Cerebellar cortex (tissue), 1 donor: ENCODE results near the gene MAPKAPK5.
"Not testable (repeated sequence)": the region's sequence is repeated elsewhere in the genome, so short reads cannot be mapped to it uniquely, and the experiment has no call there.

ENCODE experiments used
- DNase-seq: peaks from one replicate; pipeline ENCODE4 v3.0.0-alpha.2; 2015; ENCODE audit warnings: low spot score

MAPKAPK5 gene

DNA sequence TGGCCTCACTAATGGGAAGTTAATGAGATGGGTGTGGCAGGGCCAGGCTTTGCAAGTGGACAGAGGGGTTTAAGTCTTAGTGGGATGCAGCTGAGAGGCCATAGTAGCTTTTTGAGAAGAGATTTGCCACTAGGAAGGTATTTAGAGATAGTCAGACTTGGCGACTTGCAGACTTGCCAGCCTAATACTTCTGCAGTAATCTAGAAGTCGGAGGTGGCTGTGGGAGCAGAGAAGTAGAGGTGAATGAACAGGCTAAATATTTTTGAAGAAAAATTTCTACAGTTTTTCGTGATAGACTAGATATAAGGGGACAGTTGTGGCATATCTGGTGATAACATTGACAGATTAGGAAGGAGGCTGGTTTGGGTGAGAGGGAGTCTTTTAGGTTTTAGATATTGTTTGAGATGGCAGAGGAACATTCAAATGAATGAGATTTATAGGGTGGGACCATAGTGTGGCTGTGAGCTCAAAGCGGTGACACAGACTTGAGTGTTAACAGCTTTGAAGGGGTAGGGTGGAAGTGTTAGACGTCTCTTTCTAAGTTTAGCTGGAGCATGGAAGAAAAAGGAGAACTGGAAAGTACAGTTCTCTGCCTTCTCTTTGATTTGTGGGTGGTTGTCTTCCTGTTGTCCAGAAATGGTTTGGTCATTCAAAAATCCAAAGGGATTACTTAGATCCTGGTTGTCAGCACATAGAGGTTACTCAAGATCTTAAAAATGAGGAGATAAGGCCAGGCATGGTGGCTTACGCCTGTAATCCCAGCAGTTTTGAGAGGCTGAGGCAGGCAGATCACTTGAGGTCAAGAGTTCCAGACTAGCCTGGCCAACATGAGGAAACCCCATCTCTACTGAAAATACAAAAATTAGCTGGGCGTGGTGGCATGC, 44.9 kb downstream of the MAPKAPK5 start:
- no peak for DNase-seq

DNA sequence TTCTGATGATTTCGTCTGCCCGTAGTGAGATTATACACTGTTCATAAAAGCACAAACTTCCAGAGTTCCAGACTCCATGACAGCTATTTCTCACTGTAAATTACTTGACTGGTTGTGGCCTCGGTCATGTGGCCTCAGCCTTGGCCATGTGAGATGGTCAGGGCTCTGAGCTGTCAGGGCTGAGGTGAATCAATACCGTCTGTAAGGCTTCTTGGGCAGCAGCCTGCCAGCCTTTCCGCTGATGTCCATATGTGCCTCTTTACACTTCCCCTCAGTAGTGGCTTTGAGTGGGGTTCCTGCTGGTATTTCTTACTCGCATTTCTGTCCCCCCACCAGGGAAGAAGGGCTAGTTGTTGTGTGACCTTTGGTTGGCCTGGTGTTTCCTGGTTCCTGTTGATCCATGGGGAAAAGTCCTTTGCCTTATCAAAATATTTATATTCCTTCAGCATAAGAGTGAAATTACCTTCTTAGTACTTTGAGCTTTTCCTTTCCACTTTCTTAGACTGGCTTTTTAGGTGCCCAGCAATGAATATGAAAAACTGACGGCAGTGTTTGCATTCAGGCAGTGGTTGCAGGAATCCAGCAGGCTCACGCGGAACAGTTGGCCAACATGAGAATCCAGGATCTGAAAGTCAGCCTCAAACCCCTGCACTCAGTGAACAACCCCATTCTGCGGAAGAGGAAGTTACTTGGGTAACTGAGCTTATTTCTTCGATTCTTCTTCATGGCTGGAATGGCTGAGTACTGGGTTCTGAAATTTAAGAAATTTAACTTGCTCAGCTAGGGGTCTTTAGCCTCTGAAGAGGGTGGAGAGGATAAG, 46.1 kb downstream of the MAPKAPK5 start:
- no peak for DNase-seq

DNA sequence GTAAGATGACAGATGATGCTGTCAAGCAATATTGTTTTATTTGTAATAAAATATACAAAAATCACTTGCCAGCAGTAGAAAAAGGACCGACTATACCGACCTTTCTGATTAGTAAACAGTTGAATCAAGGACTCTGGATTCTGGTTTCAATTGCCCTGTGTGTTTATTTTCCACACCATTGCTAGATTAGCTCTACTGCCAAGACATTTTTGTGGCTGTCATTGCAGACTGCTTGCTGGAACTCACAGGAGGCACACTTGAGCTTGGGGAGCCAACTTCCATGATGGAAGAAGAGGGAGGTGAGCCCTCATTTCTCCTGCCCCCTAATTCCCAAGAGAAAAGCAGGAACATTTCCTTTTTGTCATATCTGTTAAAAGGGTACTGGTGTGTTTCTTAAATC, 51.3 kb downstream of the MAPKAPK5 start:
- no peak for DNase-seq

DNA sequence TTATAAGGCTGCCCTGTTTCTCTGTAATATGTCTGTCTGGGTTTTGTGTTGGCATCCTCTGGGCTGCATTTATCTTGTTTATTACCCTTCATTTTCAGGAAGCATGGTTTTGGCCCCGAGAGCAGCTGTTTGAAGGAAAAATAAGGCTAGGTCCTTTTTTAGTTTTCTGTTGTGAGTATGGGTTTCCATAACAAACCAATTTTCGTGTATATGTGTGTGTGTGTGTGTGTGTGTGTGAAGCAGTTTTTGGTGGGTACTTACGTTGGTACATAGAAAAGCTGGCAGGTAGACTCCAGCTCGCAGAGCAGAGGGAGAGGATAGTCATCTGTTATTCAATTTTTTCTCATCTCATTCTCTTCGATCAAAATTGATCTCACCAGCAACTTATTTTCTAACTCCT, 52.5 kb downstream of the MAPKAPK5 start:
- no peak for DNase-seq

DNA sequence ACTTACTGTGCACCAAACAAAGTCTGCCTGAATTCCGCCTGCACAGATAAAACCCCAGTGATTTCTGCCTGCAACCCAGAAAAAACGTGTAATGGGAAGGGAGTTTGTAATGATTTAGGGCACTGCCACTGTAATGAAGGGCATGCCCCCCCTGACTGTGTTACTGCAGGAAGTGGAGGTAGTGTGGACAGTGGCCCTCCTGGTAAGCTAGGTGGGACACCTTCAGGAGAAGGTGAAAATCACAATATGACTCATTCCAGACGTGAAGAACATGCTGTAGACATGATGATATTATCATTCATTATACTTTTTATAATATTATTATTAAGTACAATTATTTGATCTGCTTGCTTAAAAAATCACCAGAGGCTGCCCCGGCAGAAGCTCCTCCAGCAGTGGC, 59.2 kb downstream of the MAPKAPK5 start:
- DNase-seq: no peak

GRCh38 chr12:111904446-111904975, 62.5 kb downstream of the MAPKAPK5 start:
- no peak for DNase-seq

- DNase-seq: no peak
Measured at GRCh38 chr12:111905502-111905901, 63.5 kb downstream of the MAPKAPK5 start.

GRCh38 chr12:111907740-111908139, 65.7 kb downstream of the MAPKAPK5 start:
- DNase-seq: no peak

DNA sequence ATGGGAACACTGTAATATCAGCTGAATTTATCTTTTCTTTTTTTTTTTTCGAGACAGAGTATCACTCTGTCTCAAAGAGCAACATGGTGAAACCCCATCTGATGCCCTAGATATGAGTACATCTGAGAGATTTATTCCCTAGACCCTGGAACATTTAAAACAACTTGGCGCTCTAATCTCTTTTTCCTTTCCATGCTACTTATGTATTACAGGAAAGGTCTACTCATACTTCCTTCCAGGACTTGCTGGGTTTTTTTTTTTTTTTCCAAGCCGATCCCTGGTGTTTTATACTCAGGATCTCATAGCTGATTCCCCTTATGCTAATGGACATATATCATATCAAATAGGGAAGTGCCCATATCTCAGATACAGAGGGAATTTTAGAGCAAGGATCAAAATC, 83.1 kb downstream of the MAPKAPK5 start:
- DNase-seq: no peak

DNA sequence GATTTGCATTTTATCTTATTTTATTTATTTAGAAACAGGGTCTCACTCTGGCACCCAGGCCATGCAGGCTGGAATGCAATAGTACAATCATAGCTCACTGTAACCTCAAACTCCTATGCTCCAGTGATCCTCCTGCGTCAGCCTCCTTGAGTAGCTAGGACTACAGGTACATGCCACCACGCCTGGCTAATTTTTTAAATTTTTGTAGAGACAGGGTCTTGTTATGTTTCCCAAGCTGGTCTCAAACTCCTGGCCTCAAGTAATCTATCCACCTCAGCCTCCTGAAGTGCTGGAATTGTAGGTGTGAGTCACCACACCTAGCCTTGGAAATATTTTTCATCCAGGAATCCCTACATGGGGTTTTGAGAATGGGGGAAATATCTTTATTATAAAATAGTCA, 84.6 kb downstream of the MAPKAPK5 start:
- no peak for DNase-seq

GRCh38 chr12:111927346-111927745, 85.3 kb downstream of the MAPKAPK5 start:
- DNase-seq: no peak

GRCh38 chr12:111932241-111932640, 90.2 kb downstream of the MAPKAPK5 start:
- DNase-seq: no peak

DNA sequence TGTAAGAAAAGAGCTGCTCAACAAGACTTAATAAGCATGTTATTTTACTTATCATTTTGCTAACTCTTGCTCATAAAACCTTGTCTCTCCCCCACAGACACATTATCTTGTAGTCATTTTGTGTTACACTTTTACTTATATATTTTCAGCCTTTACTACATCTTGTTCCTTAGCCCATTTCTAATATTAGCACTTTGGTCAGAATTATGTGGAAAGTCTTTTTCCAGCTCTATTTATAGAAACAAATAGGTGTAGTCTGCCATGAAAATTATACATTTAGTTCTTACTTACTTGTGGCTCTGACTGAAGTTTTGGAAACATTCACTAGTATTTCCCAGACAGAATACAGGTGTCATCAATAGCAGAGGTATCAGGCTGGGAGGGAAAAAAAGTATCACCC, 94.8 kb downstream of the MAPKAPK5 start:
- DNase-seq: no peak

DNA sequence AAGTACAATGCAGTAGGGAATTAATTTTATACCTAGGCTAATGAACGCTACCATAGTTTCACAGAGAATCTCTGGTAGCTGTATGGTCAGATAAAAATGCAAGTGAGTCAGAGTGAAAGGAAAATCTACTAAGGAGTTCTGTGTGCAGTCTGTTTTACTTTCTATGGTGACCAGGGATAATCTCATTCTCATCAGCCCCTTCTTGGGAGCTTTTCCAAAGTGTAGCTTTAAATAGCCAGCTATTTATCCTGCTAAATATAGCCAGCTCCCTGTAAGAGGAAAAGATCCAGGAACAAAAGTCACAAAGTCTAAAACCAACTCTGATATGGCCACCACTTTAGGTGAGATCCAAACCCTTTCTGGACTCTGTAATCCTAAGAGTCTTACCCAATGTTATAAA, 95.4 kb downstream of the MAPKAPK5 start:
- DNase-seq: no peak

- DNase-seq: no peak
Measured at GRCh38 chr12:111942557-111942956, 100.5 kb downstream of the MAPKAPK5 start.

- DNase-seq: no peak
Measured at GRCh38 chr12:111943929-111944328, 101.9 kb downstream of the MAPKAPK5 start.

DNA sequence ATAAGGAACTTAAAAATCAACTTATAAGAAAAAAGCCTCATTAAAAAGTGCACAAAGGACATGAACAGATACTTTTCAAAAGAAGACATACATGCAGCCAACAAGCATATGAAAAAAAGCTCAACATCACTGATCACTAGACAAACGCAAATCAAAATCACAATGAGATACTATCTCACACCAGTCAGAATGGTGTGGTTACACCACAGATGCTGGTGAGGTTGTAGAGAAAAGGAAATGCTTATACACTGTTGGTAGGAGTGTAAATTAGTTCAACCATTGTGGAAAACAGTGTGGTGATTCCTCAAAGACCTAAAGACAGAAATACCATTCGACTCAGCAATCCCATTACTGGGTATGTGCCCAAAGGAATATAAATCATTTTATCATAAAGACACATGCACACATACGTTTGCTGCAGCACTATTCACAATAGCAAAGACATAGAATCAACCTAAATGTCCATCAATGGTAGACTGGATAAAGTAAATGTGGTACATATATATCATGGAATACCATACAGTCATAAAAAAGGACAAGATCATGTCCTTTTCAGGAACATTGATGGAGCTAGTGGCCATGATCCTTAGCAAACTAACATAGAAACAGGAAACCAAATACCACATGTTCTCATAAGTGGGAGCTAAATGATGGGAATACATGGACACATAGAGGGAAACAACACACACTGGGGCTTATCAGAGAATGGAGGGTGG, 109.1 kb downstream of the MAPKAPK5 start:
- DNase-seq: not testable (repeated sequence)
